Body of pancreas (tissue), 4 donors: Measurements from ENCODE around the gene SELE.

ENCODE experiments used
- POLR2A ChIP-seq, 3 donors: fragments of 450-650 bp; IDR thresholded peaks; one replicate each; pipeline ENCODE4 v1.6.1; 2016; ENCODE audit warnings: antibody characterized with exemption in 3 of 3, mild to moderate bottlenecking in 2 of 3
- TF ChIP-seq, protein P1 (sequence below), 7 experiments: fragments of 450-650 bp in 4 of 7; fragments of 200-600 bp in 3 of 7; sonication (generic) in 3 of 7; IDR thresholded peaks; one replicate each; pipeline ENCODE4 v1.5.1; 2016 to 2019; ENCODE audit warnings: antibody characterized with exemption in 7 of 7

DNA sequence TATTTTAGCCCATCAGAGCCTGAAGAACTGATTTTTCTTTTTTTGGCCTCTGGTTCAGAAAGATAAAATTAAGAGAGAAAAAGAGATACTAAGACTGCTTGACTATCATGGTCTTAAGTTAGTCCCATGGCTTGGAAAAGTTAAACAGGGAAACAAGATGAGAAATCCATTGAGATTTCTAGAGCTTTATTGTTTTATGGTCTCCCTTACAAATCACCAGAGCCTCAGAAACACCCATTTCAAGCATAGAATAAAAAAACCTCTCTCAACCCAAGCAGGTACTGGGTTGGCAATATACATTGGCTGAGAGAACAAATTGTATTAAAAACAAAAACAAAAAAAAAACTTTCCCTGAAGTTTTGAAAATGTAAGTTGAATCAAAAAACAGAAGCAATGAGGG is 3.9 kb downstream of the SELE start:
- TF ChIP-seq, protein P1, sequence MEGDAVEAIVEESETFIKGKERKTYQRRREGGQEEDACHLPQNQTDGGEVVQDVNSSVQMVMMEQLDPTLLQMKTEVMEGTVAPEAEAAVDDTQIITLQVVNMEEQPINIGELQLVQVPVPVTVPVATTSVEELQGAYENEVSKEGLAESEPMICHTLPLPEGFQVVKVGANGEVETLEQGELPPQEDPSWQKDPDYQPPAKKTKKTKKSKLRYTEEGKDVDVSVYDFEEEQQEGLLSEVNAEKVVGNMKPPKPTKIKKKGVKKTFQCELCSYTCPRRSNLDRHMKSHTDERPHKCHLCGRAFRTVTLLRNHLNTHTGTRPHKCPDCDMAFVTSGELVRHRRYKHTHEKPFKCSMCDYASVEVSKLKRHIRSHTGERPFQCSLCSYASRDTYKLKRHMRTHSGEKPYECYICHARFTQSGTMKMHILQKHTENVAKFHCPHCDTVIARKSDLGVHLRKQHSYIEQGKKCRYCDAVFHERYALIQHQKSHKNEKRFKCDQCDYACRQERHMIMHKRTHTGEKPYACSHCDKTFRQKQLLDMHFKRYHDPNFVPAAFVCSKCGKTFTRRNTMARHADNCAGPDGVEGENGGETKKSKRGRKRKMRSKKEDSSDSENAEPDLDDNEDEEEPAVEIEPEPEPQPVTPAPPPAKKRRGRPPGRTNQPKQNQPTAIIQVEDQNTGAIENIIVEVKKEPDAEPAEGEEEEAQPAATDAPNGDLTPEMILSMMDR (IDR thresholded peaks at IDR 0.05), result no peak
- TF ChIP-seq POLR2A (IDR thresholded peaks at IDR 0.05), result no peak
